Panc1 (cell line): ENCODE data around the gene TMEM185B. TPM values are rescaled to one million over a fixed set of nuclear protein-coding genes. Genes with fewer than 3 reads are reported as not detected.

ENCODE experiments used
- ATAC-seq: fragments of 200-7000 bp; cut with Tn5 transposase; 2 replicates; pipeline ENCODE4 v1.9.1; 2020; ENCODE audit warnings: mild to moderate bottlenecking, moderate library complexity
- BruUV-seq: library from RNA; stranded (reverse); fragments of 400-500 nt; replicated peaks from 2 replicates; lab custom pipeline; 2021; lab: Mats Ljungman, UMichigan
- CTCF ChIA-PET: fragments of 300-600 bp; sonication (Branson Sonifier 250); formaldehyde crosslinking; loops from one replicate; lab custom pipeline; 2022; ENCODE audit warnings: antibody characterized with exemption; lab: Charles Lee
- POLR2A ChIA-PET: fragments of 300-600 bp; sonication (Branson Sonifier 250); formaldehyde crosslinking; loops from one replicate; lab custom pipeline; 2022; ENCODE audit warnings: antibody characterized with exemption; lab: Charles Lee
- DNase-seq: peaks from one replicate; pipeline ENCODE4 v3.0.0-alpha.2; 2010; ENCODE audit warnings: low read depth, low spot score
- H3K27ac ChIP-seq: 2 replicates; pipeline ENCODE4 v1.5.1; 2011; ENCODE audit warnings: mild to moderate bottlenecking, low read length, inconsistent platforms
- H3K27me3 ChIP-seq: fragments of 200-500 bp; sonication (Bioruptor generic); 2 replicates; pipeline ENCODE4 v1.6.0; 2014; ENCODE audit warnings: low read length, inconsistent platforms; ENCODE audit not compliant: control insufficient read depth, insufficient read depth
- H3K36me3 ChIP-seq: fragments of 200-500 bp; sonication (Bioruptor generic); 2 replicates; pipeline ENCODE4 v1.5.1; 2014; ENCODE audit warnings: inconsistent platforms, mild to moderate bottlenecking, low read length, moderate library complexity; ENCODE audit not compliant: control insufficient read depth, insufficient read depth
- H3K4me1 ChIP-seq: 2 replicates; pipeline ENCODE4 v1.5.1; 2011; ENCODE audit warnings: inconsistent platforms, mild to moderate bottlenecking, low read length, moderate library complexity; ENCODE audit not compliant: control insufficient read depth, insufficient read depth
- H3K4me3 ChIP-seq, 2 experiments: 2 replicates each; pipeline ENCODE4 v1.5.1; 2011 to 2012; ENCODE audit warnings: low read depth in 2 of 2, low read length in 2 of 2, mild to moderate bottlenecking in 2 of 2, inconsistent platforms in 1 of 2, moderate library complexity in 1 of 2
- H3K9me3 ChIP-seq: fragments of 200-500 bp; sonication (Bioruptor generic); 2 replicates; pipeline ENCODE4 v1.5.1; 2014; ENCODE audit warnings: low read depth, mild to moderate bottlenecking, inconsistent platforms, low read length, moderate library complexity; ENCODE audit not compliant: control insufficient read depth, insufficient read depth
- POLR2AphosphoS5 ChIP-seq: IDR thresholded peaks from 2 replicates; pipeline ENCODE4 v1.6.1; 2012; ENCODE audit warnings: mild to moderate bottlenecking, low read depth, low read length, moderate library complexity
- SIN3A ChIP-seq: IDR thresholded peaks from 2 replicates; pipeline ENCODE4 v1.6.1; 2012; ENCODE audit warnings: low read depth, mild to moderate bottlenecking, low read length, moderate library complexity, borderline replicate concordance; ENCODE audit not compliant: insufficient read depth
- TCF7L2 ChIP-seq: IDR thresholded peaks from 2 replicates; pipeline ENCODE4 v1.6.1; 2011; ENCODE audit warnings: mild to moderate bottlenecking, low read depth, low read length, inconsistent platforms
- in situ Hi-C: cut with HindIII; loops from 2 replicates; pipeline ENCODE4 v1.10.0; 2016; ENCODE audit warnings: low sequenced_read_pairs, low pct_unique_long_range_greater_than_20kb
- intact Hi-C: fragments of 100-400 bp; cut with micrococcal nuclease; formaldehyde crosslinking; loops from one replicate; pipeline ENCODE4 v1.10.0; 2022; ENCODE audit not compliant: unreplicated experiment
- total RNA-seq: library from RNA; stranded (reverse); gene quantifications from one replicate; pipeline ENCODE4 v1.2.1, GENCODE V29; 2021; ENCODE audit not compliant: unreplicated experiment
- TF ChIP-seq, protein P1 (sequence below), 2 experiments: IDR thresholded peaks; 2 replicates each; pipeline ENCODE4 v1.6.1; 2011 to 2012; ENCODE audit warnings: low read depth in 2 of 2, control low read depth in 1 of 2, low read length in 1 of 2, mild to moderate bottlenecking in 1 of 2, moderate library complexity in 1 of 2; ENCODE audit not compliant: insufficient read depth in 1 of 2
- TF ChIP-seq, protein P2 (sequence below): fragments of 450-650 bp; IDR thresholded peaks from 2 replicates; pipeline ENCODE4 v1.5.1; 2017; ENCODE audit warnings: mild to moderate bottlenecking

The TMEM185B gene
- total RNA-seq, 1 experiment from 2014 or later, result 54.6 TPM

DNA sequence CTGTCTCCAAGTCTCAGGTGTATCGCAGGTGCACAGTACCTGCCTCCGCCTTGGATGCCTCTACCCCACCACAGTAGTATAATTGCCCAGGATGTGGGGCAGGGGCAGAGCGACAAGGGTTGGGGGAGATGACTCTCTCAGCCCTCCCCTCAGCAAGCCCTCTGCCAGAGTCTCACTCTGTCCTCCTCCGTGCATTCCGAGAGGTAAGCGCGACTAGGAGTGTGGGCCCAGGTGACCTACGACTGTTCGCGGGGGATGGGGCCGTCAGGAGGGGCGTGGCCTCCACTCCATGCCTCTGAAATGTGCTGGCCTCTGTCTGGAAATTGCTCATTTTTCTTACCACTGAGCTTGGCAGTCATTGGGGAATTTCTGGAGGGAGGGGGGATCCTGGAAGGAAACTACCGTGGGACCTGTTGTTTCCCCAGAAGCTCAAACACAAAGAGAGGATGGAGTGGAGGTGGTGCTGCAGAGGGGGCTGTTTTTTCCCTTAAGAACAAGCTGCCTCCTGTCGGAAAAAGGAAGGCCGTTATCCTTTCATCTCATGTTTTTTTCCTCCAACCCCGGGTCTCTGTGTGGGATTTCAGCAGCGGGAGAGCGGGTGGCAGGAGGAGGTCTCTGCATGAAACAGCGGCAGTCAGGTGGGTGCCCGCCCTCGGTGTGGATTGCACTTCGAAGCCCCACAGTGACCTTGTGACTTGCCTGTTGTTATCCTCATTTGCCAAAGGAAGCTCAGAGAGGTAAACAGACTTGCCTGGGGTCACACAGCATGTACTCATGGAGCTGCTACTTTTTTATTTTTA is 16.5 kb upstream of the TMEM185B start:
- in situ Hi-C loops, result no loop called here
- no peak for DNase-seq
- Histone ChIP-seq H3K4me1 (peaks cover 23% of the 10 kb centered on the region), H3K9me3 (no peaks in the 10 kb centered on the region), H3K36me3 (no peaks in the 10 kb centered on the region), H3K27ac (no peak overlapping the region), H3K27me3 (no peaks in the 10 kb centered on the region), H3K4me3 (no peak overlapping the region)
- peak; percentile 13; the same call in 1 of the 2 replicates for ATAC-seq
- ChIA-PET CTCF (interaction anchor here (1.1 kb wide), 1 partner anchor 74 kb away, joined by 3 read pairs; no protein-coding TSS in a partner anchor), POLR2A (no interaction called here)
- no TSS peak for BruUV-seq
- TF ChIP-seq, protein P1, sequence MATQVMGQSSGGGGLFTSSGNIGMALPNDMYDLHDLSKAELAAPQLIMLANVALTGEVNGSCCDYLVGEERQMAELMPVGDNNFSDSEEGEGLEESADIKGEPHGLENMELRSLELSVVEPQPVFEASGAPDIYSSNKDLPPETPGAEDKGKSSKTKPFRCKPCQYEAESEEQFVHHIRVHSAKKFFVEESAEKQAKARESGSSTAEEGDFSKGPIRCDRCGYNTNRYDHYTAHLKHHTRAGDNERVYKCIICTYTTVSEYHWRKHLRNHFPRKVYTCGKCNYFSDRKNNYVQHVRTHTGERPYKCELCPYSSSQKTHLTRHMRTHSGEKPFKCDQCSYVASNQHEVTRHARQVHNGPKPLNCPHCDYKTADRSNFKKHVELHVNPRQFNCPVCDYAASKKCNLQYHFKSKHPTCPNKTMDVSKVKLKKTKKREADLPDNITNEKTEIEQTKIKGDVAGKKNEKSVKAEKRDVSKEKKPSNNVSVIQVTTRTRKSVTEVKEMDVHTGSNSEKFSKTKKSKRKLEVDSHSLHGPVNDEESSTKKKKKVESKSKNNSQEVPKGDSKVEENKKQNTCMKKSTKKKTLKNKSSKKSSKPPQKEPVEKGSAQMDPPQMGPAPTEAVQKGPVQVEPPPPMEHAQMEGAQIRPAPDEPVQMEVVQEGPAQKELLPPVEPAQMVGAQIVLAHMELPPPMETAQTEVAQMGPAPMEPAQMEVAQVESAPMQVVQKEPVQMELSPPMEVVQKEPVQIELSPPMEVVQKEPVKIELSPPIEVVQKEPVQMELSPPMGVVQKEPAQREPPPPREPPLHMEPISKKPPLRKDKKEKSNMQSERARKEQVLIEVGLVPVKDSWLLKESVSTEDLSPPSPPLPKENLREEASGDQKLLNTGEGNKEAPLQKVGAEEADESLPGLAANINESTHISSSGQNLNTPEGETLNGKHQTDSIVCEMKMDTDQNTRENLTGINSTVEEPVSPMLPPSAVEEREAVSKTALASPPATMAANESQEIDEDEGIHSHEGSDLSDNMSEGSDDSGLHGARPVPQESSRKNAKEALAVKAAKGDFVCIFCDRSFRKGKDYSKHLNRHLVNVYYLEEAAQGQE (IDR thresholded peaks at IDR 0.05; ENCODE audit: insufficient read depth in 1 of 2, low read depth in 2 of 2, low read length in 1 of 2), result no peak
- TF ChIP-seq SIN3A, result no peak
- no peak for TF ChIP-seq POLR2AphosphoS5
- TF ChIP-seq, protein P2, sequence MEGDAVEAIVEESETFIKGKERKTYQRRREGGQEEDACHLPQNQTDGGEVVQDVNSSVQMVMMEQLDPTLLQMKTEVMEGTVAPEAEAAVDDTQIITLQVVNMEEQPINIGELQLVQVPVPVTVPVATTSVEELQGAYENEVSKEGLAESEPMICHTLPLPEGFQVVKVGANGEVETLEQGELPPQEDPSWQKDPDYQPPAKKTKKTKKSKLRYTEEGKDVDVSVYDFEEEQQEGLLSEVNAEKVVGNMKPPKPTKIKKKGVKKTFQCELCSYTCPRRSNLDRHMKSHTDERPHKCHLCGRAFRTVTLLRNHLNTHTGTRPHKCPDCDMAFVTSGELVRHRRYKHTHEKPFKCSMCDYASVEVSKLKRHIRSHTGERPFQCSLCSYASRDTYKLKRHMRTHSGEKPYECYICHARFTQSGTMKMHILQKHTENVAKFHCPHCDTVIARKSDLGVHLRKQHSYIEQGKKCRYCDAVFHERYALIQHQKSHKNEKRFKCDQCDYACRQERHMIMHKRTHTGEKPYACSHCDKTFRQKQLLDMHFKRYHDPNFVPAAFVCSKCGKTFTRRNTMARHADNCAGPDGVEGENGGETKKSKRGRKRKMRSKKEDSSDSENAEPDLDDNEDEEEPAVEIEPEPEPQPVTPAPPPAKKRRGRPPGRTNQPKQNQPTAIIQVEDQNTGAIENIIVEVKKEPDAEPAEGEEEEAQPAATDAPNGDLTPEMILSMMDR, result no peak
- intact Hi-C loops, result no loop called here

DNA sequence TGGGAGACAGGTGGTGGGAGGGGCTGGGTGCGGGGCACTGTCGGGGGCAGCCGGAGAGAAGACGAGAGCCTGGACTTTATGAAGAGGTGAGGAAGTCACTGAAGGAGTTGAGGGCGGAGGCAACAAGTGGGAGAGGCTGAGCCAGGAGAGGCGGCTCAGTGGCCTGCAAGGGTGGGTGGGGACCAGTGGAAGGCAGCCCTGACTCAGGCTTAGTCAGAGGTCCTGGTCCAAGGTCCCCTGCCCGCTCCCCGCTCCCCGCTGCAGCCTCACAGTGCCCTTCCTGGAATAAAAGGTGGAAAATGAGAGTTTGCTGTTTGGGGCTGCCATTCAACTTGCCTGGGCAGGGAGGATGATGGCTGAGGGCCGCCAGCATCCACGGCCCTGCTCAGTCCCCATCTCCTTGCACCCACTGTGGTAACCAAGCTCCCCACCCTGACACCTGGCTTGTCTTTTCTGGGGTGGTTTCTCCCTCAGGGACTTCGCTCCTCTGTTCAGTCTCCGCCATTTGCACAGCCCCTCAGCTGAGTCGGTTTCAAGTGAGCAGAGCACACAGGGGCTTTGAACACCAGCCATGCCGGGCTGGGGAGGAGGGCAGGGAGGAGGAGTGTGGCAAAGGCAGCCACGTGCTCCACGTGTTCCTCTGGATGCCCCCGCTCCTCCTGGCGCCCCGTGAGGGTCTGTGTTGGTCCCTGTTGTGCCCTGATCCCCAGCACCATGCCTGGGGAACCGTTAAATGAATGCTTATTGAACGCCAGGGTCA is 15.7 kb upstream of the TMEM185B start:
- TF ChIP-seq SIN3A, result no peak
- no peak for TF ChIP-seq TCF7L2
- in situ Hi-C loops (no loop called here), intact Hi-C loops (no loop called here)
- CTCF ChIA-PET, result interaction anchor here (0.6 kb wide), 1 partner anchor 42 kb away, joined by 3 read pairs; no protein-coding TSS in a partner anchor
- no peaks in the 10 kb centered on the region for H3K27me3 ChIP-seq
- BruUV-seq, result no TSS peak
- no peaks in the 10 kb centered on the region for H3K36me3 ChIP-seq
- POLR2A ChIA-PET, result no interaction called here
- ATAC-seq, result peak; percentile 77
- DNase-seq, result no peak
- H3K9me3 ChIP-seq, result no peaks in the 10 kb centered on the region
- H3K4me3 ChIP-seq, result no peak overlapping the region
- peak overlapping the region; percentile 31; the same call in 1 of the 2 replicates for H3K27ac ChIP-seq
- peaks cover 23% of the 10 kb centered on the region for H3K4me1 ChIP-seq
